ENCODE measurements around the gene RMND1. TPM values are rescaled to one million over a fixed set of nuclear protein-coding genes. Genes with fewer than 3 reads are reported as not detected.

Gene RMND1
- polyA plus RNA-seq, 1 donor from 2014 or later = 35.3 TPM

DNA sequence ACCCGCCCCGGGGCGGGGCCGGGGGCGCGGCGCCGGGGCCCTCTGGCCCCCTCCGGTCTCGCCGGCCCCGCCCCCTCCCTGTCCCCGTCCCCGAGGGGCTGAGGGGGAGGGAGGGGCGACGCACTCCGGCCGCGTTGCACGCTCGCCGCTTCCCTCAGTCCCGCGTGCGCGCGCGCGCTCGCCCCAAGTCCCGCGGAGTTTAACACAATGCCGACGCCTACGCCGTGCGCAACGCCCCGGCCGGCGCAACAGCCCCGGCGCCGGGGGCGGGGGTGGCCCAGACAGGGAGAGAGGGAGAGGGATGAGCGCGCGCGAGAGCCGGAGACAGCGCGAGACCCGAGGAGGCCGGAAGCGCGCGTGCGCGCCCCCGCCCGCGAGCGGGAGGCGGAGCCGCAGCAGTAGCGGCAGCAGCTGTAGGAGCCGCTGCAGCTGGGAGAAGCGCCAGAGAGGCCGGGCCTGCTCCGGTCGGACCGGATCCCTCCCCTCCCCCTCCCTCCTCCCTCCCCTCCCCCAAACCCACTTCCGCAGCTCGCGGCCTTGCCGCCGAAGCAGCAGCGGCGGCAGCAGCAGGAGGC lies 61.6 kb downstream of the RMND1 start:
- Histone ChIP-seq H3K4me2 (ENCODE audit: low read length) (no peak overlapping the region), H2AFZ (ENCODE audit: low read depth, low read length) (no peak overlapping the region)

More for the DNA sequence above, 61.6 kb downstream of the RMND1 start:
- no peaks in the 10 kb centered on the region for H3K36me3 ChIP-seq (ENCODE audit: insufficient read depth, low read length)
- H3K9me2 ChIP-seq (ENCODE audit: insufficient read depth, low read length) = no peaks in the 10 kb centered on the region
- peak overlapping the region; percentile 96 for H3K4me3 ChIP-seq (ENCODE audit: low read length)
- H3K27me3 ChIP-seq (ENCODE audit: insufficient read depth, low read depth, low read length) = no peaks in the 10 kb centered on the region
- H3K27ac ChIP-seq (ENCODE audit: low read length) = peak overlapping the region; percentile 94
- no peak for TF ChIP-seq EZH2 (IDR thresholded peaks at IDR 0.05; ENCODE audit: borderline replicate concordance, insufficient read depth, low read length, poor library complexity, severe bottlenecking)
- no peak for TF ChIP-seq SMC3 (conservative IDR thresholded peaks at IDR 0.05; ENCODE audit: poor library complexity)
- TF ChIP-seq TAF1 (IDR thresholded peaks at IDR 0.05; ENCODE audit: low read depth) = no peak
- TF ChIP-seq REST (IDR thresholded peaks at IDR 0.05; ENCODE audit: borderline replicate concordance) = no peak
- peak; percentile 95 for TF ChIP-seq POLR2AphosphoS5 (IDR thresholded peaks at IDR 0.05)
- TF ChIP-seq CTCF (IDR thresholded peaks at IDR 0.05; ENCODE audit: poor library complexity, severe bottlenecking) = peak; percentile 31
- peak; percentile 48 for TF ChIP-seq EP300 (conservative IDR thresholded peaks at IDR 0.05; ENCODE audit: poor library complexity, severe bottlenecking)
- no peak for TF ChIP-seq RAD21 (conservative IDR thresholded peaks at IDR 0.05)
- peaks cover 57% of the 10 kb centered on the region for H3K79me2 ChIP-seq (replicated peaks; ENCODE audit: insufficient read depth, low read length)
- peaks cover 24% of the 10 kb centered on the region for H4K20me1 ChIP-seq (ENCODE audit: insufficient read depth)
- H3K9me3 ChIP-seq (ENCODE audit: low read length) = no peaks in the 10 kb centered on the region
- peak overlapping the region; percentile 99 for H3K9ac ChIP-seq (ENCODE audit: low read length)
- peaks cover 11% of the 10 kb centered on the region for H3F3A ChIP-seq (ENCODE audit: insufficient read depth, low read length, poor library complexity, severe bottlenecking)
